Ishikawa (cell line): Measurements from ENCODE around the gene PLPP4.

Experiments used
- CEBPB ChIP-seq: IDR thresholded peaks from 2 replicates; pipeline ENCODE4 v1.6.1; 2012
- CREB1 ChIP-seq: IDR thresholded peaks from 2 replicates; pipeline ENCODE4 v1.6.1; 2012; ENCODE audit warnings: low read depth
- EGR1 ChIP-seq: IDR thresholded peaks from 2 replicates; pipeline ENCODE4 v1.6.1; 2012
- NFIC ChIP-seq: IDR thresholded peaks from 2 replicates; pipeline ENCODE4 v1.6.1; 2012
- RAD21 ChIP-seq: IDR thresholded peaks from 2 replicates; pipeline ENCODE4 v1.6.1; 2012; ENCODE audit warnings: low read depth
- TCF12 ChIP-seq: IDR thresholded peaks from 2 replicates; pipeline ENCODE4 v1.6.1; 2012; ENCODE audit warnings: low read depth
- TEAD4 ChIP-seq: IDR thresholded peaks from 2 replicates; pipeline ENCODE4 v1.6.1; 2012
- YY1 ChIP-seq: IDR thresholded peaks from 2 replicates; pipeline ENCODE4 v1.6.1; 2012; ENCODE audit warnings: low read depth
- ZBTB7A ChIP-seq: IDR thresholded peaks from 2 replicates; pipeline ENCODE4 v1.6.1; 2012; ENCODE audit warnings: low read depth
- TF ChIP-seq, protein P1 (sequence below): IDR thresholded peaks from 2 replicates; pipeline ENCODE4 v1.6.1; 2012; ENCODE audit warnings: low read depth, mild to moderate bottlenecking

DNA sequence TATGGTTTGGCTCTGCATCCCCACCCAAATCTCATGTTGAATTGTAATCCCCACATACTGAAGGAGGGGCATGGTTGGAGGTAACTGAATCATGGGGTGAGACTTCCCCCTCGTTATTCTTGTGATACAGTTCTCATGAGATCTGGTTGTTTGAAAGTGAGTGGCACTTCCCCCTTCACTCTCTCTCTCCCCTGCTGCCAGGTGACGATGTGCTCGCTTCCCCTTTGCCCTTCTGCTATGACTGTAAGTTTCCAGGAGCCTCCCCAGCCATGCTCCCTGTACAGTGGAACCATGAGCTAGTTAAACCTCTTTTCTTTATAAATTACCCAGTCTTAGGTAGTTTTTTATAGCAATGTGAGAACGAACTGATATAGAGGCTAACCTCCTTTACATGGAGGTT lies 16.6 kb downstream of the PLPP4 start:
- no peak for TF ChIP-seq CREB1
- no peak for TF ChIP-seq ZBTB7A
- TF ChIP-seq YY1, result no peak
- TF ChIP-seq EGR1, result no peak
- TF ChIP-seq TCF12, result no peak
- no peak for TF ChIP-seq CEBPB
- TF ChIP-seq, protein P1, sequence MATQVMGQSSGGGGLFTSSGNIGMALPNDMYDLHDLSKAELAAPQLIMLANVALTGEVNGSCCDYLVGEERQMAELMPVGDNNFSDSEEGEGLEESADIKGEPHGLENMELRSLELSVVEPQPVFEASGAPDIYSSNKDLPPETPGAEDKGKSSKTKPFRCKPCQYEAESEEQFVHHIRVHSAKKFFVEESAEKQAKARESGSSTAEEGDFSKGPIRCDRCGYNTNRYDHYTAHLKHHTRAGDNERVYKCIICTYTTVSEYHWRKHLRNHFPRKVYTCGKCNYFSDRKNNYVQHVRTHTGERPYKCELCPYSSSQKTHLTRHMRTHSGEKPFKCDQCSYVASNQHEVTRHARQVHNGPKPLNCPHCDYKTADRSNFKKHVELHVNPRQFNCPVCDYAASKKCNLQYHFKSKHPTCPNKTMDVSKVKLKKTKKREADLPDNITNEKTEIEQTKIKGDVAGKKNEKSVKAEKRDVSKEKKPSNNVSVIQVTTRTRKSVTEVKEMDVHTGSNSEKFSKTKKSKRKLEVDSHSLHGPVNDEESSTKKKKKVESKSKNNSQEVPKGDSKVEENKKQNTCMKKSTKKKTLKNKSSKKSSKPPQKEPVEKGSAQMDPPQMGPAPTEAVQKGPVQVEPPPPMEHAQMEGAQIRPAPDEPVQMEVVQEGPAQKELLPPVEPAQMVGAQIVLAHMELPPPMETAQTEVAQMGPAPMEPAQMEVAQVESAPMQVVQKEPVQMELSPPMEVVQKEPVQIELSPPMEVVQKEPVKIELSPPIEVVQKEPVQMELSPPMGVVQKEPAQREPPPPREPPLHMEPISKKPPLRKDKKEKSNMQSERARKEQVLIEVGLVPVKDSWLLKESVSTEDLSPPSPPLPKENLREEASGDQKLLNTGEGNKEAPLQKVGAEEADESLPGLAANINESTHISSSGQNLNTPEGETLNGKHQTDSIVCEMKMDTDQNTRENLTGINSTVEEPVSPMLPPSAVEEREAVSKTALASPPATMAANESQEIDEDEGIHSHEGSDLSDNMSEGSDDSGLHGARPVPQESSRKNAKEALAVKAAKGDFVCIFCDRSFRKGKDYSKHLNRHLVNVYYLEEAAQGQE, result no peak
- no peak for TF ChIP-seq RAD21
- no peak for TF ChIP-seq NFIC
- no peak for TF ChIP-seq TEAD4
